Right ventricle myocardium superior (tissue), 1 donor: ENCODE results near the gene GPRC5A. TPM values are rescaled to one million over a fixed set of nuclear protein-coding genes. Genes with fewer than 3 reads are reported as not detected.
"Not testable (repeated sequence)": the region's sequence is repeated elsewhere in the genome, so short reads cannot be mapped to it uniquely, and the experiment has no call there.

Experiments
- ATAC-seq: fragments of 200-7000 bp; cut with Tn5 transposase; one replicate; pipeline ENCODE4 v1.9.1; 2020; ENCODE audit warnings: mild to moderate bottlenecking; ENCODE audit not compliant: poor library complexity
- DNase-seq: peaks from one replicate; pipeline ENCODE4 v3.0.0-alpha.2; 2020
- intact Hi-C: fragments of 100-400 bp; cut with DNase I; formaldehyde crosslinking; loops from one replicate; pipeline ENCODE4 v1.11.2; 2022
- long read RNA-seq: library from polyadenylated mRNA; unstranded; transcript quantifications from one replicate; pipeline ENCODE4 v2.0.0, GENCODE V29; 2021
- total RNA-seq: library from RNA; stranded (reverse); fragmentation: NEBNext Ultra II Directional; extraction: Animal tissue kit (Norgen Biotek cat#: 25700); gene quantifications from one replicate; pipeline ENCODE4 v1.2.1, GENCODE V29; 2021
- donor health status: DM: no; HTN: yes; CAD: no; lungs with severe emphysema.

The GPRC5A gene
- total RNA-seq, result 2.0 TPM
- long read RNA-seq, full-length matches to known transcripts, result 2 of 2 reads
- long read RNA-seq, partial matches to known transcripts, result 0 of 2 reads
- long read RNA-seq, other reads (novel, unspliced or antisense), result 0 of 2 reads

- ATAC-seq (peak; percentile 92), DNase-seq (peak; percentile 87)
- intact Hi-C loops, result no loop called here
Measured at GRCh38 chr12:12891080-12891880, at the start of gene GPRC5A. GPRC5A (plus strand) TSS chr12:12891562; CDS start chr12:12908250, 16,688 bp downstream.

DNA sequence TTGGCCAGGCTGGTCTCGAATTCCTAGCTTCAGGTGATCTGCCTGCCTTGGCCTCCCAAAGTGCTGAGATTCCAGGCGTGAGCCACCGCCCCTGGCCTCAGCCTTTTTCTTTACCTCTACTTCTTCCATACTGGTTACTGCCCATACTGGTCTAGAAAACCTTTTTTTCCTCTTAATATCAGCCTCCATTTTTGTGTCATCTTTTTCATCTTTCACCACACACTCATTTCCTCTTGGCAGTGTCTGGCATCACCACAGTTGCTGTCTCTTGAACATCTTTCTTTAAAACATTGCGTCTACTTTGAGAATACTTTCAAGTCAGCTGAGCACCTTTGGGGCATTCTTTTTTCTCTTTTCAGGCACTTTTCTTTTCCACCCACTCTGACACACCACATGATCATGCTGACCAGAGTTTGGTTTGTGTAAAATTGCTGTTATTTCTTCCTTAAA is 45.5 kb upstream of the GPRC5A start:
- ATAC-seq, result no peak
- no peak for DNase-seq
- intact Hi-C loops, result no loop called here

- intact Hi-C loops, DNase-seq, ATAC-seq: not testable (repeated sequence)
Measured at GRCh38 chr12:12846780-12847179, 44.6 kb upstream of the GPRC5A start.

DNA sequence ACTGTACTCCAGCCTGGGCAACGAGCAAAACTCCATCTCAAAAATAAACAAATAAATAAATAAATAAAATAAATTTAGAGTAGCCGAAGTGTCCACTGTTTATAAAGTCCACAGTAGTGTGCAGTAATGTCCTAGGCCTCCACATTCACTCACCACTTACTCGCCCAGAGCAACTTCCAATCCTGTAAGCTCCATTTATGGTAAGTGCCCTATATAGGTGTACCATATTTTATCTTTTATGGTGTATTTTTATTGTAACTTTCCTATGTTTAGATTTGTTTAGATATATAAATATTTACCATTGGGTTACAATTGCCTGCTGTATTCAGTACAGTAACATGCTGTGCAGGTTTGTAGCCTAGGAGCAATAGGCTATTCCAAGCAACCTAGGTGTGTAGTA is 37.9 kb upstream of the GPRC5A start:
- intact Hi-C loops, result no loop called here
- ATAC-seq (no peak), DNase-seq (no peak)

- ATAC-seq (no peak), DNase-seq (no peak)
- intact Hi-C loops, result no loop called here
Measured at GRCh38 chr12:12859690-12860089, 31.7 kb upstream of the GPRC5A start.

- intact Hi-C loops, result no loop called here
- DNase-seq (no peak), ATAC-seq (no peak)
Measured at GRCh38 chr12:12864243-12864642, 27.1 kb upstream of the GPRC5A start.

GRCh38 chr12:12868477-12869235 is 22.7 kb upstream of the GPRC5A start:
- DNase-seq (no peak), ATAC-seq (no peak)
- intact Hi-C loops, result no loop called here

GRCh38 chr12:12870465-12870864 is 20.9 kb upstream of the GPRC5A start:
- intact Hi-C loops, result no loop called here
- DNase-seq (no peak), ATAC-seq (no peak)

- DNase-seq, result no peak
- intact Hi-C loops, result no loop called here
Measured at GRCh38 chr12:12871587-12872138, 19.7 kb upstream of the GPRC5A start.

DNA sequence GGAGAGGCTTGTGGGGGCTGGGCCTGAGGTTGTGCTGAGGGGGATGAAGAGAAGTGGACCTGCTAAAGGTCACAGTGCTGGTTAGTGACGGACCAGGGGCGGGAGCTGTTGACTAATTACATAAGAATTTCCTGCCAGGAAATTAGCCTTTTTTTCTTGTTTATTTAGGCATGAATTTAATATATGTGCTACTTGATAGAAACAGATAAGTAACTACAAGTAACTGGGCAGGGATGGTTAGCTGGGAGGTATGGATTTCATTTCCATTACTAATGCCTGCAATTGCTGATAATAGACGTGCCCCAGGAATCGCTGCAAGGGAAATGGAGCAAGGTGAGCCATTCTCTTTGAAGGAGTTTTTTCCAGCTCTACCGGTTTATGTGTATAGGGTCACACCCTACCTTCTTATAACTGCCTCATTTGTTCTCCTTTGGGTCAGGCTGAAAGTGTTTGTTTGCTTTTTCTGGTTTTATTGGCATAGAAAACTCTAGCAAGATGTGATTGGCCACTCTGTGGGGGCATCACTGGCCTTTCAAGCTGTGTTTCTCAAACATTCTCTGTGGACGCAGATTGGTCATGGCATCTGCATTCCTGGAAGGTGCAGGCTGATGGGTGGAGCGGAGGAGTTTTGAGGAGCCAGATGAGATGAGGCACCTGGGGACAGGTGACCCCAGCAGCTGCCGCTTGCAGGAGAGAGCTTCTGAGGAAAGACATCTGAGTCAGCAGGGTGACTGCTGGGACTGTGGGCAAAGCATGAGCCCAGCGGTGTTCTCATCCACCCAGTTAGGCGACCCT is 19.0 kb upstream of the GPRC5A start:
- ATAC-seq (peak; percentile 12), DNase-seq (no peak)
- intact Hi-C loops, result no loop called here

More at GRCh38 chr12:12871587-12872138, 19.7 kb upstream of the GPRC5A start:
- ATAC-seq, result no peak

DNA sequence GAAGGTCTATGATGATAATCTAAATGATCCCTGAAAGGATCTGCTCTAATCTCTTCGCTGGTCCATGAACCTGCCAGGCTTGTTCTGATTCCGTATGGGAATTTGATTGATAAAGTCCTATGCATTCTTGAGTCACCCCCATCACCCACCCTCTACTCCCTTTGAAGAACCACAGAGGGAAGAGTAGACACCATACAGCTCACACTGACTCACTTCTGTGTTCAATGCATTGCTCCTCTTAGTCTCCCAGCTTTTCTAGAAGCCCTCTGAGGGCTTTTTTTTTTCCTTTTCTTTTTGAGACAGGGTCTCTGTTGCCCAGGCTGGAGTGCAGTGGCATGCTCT is 18.5 kb upstream of the GPRC5A start:
- ATAC-seq (no peak), DNase-seq (no peak)
- intact Hi-C loops, result no loop called here

- ATAC-seq, result no peak
- no peak for DNase-seq
- intact Hi-C loops, result no loop called here
Measured at GRCh38 chr12:12874029-12874428, 17.3 kb upstream of the GPRC5A start.

DNA sequence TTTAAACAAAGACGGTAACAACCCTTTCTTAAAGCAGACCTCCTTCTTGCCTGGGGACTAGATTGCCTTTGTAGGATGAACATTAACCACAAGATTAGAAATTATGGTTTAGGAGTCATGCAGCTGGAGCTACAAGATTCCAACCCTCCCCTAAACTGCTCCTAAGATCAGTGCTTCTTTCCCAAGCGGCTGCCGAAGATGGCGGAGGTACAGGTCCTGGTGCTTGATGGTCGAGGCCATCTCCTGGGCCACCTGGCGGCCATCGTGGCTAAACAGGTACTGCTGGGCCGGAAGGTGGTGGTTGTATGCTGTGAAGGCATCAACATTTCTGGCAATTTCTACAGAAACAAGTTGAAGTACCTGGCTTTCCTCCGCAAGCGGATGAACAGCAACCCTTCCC is 16.1 kb upstream of the GPRC5A start:
- ATAC-seq, intact Hi-C loops, DNase-seq: not testable (repeated sequence)

DNA sequence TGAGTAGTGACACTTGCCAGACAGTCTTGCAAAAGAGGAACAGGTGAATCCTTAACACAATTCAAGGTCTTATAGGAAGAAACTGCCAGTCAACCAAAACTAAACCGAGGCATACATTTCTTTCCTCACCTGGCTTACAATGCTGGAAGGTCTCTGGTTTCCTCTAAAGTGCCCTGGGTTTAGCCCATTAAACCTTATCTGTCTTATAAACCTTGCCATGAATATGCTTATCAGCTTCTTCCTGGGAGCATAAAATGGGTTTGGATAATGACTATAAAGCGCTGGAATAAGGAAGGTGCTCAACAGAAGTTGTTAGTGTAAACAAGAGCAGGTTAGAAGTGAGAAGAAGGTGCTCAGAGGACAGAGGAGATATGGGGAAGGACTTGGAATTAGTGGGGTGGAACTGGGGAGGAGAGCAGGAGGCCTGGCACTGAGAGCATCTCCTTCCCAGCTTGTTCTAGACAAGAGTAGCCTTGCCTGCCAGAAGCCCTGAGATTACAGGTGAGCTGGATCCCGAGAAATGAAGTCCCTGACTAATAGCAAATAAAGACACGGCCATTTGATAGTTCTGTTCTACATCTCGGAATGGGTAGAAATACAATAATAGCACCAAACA is 14.1 kb upstream of the GPRC5A start:
- intact Hi-C loops, result no loop called here
- no peak for ATAC-seq
- DNase-seq, result no peak

DNA sequence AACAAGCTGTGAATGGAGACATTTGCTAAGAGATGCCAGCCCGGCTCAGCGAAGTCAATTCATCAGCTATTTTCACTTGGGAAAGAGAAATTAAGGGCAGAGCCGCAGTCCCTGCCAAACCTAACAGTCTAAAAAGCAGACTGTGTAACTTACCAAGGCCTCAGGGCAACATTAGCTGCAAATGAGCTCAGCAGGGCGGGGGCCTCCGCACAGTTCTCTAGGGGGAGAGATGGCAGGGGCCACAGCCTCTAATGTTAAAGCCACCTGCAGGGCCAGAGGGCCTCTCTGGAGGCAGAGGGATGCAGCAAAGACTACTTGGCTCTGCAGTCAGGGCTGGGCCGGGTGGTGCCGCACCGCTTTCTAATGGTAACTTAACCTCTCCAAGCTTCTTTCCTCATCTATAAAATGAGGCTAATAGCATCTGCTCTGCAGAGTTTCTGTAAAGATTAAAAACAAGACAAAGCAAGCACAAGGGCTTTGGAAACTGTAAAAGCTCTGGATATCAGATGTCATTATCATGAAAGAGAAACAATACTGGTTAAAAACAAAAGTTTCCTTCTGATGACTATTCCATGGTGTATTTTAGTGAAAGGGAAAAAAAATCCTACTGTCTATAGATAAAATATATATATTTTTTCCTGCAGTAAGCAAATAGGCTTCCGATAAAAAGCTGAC is 13.4 kb upstream of the GPRC5A start:
- no peak for ATAC-seq
- intact Hi-C loops, result no loop called here
- DNase-seq, result no peak

DNA sequence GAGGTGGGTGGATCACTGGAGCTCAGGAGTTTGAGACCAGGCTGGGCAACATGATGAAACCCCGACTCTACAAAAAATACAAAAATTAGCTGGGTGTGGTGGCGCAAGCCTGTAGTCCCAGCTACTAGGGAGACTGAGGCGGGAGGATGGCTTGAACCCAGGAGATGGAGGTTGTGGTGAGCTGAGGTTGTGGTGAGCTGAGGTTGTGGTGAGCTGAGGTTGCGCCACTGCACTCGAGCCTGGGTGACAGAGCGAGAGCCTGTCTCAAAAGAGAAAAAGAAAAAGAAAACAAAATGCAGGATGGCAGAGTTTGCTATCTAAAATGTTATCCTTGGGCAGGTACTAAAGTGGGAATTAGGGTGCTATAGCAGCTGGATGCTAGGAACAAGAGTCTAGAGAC is 10.8 kb upstream of the GPRC5A start:
- DNase-seq (no peak), ATAC-seq (no peak)
- intact Hi-C loops, result no loop called here

GRCh38 chr12:12881151-12881909 is 10.0 kb upstream of the GPRC5A start:
- intact Hi-C loops, result no loop called here
- ATAC-seq, result no peak
- DNase-seq, result no peak
